T-helper 2 cell (primary cell): ENCODE results near the gene CELF1.

Experiments used
- DNase-seq, 5 experiments: peaks; one replicate each; pipeline versions ENCODE4 v3.0.0 to v3.0.0-alpha.2; 2012 to 2022

CELF1 gene

DNA sequence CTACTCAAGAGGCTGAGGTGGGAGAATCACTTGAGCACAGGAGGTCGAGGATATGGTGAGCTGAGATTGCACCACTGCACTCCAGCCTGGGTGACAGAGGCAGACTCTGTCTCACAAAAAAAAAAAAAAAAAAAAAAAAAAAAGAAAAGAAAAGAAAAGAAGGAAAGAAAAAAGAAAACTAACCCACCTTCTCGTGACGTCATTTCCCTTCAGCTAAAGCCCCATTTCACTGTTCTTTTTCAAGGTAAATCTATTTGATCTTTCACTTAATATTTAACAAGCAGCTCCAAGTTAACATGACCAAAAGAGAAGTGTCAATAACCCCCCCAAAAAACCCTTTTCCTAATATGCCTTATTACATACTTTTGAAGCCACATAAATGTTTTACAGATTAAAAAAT is 109.1 kb downstream of the CELF1 start:
- DNase-seq: no peak

DNA sequence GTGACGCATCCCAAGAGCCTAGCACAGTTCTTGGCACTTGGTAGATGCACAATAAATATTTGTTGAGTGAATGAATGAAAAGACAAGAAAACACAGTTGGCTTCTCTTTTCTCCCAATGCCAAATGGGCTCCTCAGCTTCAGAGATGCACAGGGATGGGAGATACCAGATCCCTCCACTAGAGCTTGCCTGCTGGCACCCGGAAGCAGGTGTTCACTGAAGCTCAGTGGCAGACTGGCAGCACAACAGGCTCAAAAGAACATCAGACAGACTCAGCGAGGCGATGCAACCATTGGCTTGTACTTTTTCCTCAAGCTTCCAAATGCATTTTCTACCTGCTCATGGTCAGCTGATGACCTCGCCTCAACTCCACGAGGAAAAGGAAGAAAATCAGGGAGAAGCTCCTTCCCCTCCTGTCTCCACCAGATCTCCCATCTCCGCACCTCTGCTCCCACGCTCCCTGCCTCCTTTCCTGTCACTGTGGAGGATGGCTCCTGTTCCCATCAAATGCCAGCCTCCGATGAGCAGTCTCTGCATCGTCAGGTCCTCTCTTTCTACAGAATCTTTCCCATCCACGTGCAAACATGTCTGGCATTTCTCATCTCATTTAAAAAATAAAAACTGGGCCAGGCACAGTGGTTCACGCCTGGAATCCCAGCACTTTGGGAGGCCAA is 109.8 kb downstream of the CELF1 start:
- peak in 1 of 5 experiments; percentile 18 for DNase-seq

DNA sequence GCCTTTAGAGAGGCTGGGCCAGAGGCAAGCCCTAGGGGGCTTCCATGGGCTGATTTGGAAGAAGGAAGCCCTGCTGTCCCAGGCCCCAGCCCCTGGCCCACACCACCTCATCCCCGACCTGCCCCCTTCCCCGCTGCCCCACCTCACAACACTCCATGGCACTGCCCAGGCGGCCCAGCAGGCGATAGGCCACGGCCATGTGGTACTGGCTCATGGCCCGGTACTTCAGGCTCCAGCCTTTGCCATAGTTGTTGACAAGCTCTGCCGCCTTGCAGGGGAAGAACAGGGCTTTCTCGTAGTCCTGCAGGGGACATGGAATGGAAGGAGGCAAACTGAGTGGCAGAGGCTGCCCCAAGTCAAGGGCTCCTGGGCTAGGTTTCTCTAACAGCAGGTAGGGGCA is 110.4 kb downstream of the CELF1 start:
- no peak for DNase-seq

DNA sequence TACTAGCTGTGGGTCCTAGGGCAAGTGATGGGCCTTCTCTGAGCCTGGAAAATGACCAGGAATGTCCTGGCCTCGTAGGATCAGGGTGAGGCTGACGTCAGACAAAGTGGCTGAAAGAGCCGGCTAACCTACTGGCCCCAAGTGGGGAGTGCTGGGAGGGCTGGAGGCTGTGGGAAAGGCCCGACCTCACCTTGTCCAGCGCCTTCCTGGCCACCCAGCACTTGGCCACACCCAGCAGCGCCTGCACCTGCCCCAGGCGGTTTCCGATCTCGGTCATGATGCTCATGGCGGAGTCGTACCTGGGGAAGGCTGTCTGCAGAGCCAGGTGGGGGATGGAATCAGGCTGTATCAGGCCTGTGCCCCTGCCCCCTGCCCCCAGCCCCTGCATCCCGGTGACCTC is 111.5 kb downstream of the CELF1 start:
- DNase-seq: no peak

DNA sequence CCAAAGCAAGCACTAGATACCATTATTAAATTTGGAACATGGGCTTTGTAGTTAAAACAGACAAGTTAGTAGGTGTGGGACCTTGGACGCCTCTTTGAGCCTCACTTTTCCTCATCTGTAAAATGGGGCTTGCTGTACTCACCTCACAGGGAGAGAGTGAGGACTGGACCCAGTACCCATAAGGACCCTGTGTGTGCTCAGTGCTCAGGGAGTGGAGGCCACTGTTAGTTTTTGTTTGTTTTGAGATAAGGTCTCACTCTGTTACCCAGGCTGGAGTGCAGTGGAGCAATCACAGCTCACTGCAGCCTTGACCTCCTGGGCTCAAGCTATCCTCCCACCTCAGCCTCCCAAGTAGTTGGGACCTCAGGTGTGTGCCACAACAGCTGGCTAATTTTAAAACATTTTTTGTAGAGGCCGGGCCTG is 112.9 kb downstream of the CELF1 start:
- DNase-seq: no peak

DNA sequence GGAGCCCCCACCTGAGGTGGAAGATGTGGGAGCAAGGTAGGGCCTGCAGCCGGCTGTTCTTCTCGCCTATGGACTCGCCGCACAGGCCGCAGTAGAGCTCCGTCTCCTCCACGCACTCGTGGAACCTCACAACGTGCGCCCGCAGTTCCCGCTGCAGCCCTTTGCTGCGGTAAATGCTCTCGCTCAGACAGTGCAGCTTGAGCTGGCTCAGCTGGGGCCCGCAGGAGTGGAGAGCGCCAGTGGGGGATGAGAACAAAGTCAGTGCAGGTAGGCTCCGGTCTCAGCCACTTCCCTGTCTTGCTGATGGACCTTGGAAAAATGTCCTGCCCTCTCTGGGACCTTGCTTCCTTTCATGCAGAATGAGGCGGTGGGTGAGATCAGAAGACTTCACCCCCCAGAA is 114.2 kb downstream of the CELF1 start:
- DNase-seq: no peak

DNA sequence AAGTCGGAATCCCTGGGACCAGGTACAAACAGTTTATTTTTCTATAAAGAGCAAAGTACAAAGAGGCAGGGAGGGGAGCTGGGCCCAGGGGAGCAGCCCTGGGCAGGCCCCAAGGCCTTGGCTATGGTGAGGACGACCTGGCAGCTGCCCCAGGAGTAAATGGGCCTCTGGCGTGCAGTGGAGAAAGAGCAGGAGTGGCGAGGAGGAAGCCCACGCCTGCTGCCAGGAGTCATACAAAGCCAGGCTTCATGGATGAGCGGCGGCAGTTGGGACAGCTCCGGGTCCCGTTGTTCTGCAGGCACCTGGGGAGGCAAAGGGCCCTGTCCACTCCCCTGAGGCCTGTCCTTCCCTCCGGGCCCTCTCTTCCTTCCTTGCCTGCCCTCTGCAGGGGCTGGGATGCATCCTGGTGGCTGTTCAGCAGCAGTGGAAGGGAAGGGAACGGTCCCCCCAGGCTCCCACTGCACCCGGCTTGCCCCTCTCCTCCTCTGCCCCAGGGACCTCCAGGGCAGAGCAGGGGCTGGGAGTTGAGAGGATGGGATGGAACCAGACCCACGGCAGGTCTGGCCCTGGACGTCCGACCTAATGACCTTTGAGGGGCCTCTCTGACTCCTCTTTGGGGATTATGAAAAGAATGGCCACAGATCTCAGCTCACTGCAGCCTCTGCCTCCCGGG is 115.0 kb downstream of the CELF1 start:
- DNase-seq: no peak

DNA sequence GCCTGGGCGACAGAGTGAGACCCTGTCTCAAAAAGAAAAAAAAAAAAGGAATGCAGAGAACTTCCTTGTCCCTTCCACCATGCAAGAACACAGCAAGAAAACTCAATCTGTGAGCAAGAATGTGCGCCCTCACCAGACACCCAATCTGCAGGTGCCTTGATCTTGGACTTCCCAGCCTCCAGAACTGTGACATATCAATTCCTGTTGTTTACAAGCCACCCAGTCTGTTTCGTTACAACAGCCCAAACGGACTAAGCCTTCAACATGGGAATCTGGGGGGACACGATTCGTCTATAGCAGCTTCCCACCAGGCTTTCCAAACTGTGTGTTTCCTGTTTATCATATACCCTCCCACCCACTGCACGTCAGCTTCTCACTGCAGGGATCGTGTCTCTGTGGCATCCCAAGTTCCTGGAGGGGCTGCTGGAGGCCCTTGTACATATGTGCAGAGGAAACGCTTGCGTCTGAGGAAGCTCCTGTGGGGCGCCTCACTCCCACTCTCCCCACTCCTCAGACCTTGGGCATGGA is 115.7 kb downstream of the CELF1 start:
- DNase-seq: no peak

DNA sequence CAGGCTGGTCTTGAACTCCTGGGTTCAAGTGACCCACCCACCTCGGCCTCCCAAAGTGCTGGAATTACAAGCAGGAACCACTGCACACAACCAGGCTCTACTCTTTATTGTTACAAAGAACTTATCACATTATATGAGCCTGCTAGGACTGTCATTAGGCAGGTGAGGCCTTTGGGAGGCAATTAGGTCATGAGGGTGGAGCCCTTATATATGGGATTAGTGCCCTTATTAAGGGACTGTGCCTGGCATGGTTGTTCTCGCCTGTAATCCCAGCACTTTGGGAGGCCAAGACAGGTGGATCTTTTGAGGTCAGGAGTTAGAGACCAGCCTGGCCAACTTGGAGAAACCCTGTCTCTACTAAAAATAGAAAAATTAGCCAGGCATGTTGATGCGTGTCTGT is 116.2 kb downstream of the CELF1 start:
- no peak for DNase-seq

DNA sequence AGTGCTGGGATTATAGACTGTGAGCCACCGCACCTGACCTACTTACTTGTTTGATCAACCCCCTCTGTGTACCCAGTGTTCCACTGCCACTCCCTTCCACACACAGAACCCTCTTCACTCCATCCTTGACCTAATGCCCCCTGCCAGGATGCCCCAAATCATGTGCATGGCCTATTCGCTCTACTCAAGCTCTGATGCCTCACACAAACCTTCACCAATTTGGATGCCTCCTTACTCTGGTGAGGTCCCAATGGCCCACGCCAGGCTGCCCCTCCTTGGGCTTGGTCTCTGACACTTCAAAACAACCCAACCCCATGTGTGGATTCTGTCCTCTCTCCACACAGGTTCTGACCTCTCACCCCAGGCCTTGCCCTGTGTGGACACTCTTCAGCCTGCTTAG is 117.2 kb downstream of the CELF1 start:
- DNase-seq: no peak

DNA sequence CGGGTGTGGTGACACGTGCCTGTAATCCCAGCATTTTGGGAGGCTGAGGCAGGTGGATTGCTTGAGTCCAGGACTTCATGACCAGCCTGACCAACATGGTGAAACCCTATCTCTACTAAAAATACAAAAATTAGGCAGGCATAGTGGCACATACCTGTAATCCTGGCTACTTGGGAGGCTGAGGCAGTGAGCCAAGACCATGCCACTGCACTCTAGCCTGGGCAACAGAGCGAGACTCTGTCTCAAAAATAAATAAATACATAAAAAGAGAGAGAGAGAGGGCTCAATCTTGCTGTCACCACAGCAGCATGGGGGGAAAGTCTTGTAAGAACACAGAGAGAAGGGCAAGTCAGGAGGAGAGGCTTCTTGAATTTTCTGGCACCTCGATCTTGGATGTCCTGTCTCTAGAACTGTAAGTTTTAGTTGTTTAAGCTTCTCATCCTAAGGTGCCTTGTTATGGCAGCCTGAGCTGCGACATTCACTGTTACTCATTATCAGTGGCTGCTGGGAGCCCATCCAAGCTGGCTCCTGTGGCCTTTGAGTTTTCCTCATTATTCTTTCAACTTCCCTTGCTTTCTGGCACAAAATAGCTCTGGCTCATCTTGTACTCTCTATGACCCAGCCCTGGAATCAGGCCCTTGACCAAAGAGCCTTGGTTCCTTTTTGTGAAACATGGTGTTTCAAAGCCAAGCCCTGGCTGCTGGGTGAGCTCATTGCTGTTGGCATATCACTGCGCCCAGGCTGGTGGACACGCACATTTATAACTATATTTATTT is 118.7 kb downstream of the CELF1 start:
- DNase-seq: no peak

DNA sequence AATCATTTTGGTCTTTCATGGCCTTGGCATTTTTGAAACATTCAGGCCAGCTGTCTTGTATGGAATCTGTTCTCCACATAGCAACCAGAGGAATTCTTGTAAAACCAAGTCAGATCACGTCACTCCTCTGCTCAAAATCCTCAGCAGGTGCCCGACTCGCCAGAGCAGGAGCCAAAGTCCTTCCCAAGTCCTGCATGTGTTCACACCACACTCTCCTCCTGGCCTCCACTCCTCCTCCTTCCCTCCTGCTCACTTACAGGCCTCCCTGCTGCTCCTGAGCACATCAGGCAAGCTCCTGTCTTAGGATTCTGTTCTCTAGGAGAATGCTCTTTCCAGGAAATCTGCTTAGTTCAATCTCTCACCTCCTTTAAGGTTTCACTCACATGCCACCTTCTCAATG is 119.8 kb downstream of the CELF1 start:
- no peak for DNase-seq

DNA sequence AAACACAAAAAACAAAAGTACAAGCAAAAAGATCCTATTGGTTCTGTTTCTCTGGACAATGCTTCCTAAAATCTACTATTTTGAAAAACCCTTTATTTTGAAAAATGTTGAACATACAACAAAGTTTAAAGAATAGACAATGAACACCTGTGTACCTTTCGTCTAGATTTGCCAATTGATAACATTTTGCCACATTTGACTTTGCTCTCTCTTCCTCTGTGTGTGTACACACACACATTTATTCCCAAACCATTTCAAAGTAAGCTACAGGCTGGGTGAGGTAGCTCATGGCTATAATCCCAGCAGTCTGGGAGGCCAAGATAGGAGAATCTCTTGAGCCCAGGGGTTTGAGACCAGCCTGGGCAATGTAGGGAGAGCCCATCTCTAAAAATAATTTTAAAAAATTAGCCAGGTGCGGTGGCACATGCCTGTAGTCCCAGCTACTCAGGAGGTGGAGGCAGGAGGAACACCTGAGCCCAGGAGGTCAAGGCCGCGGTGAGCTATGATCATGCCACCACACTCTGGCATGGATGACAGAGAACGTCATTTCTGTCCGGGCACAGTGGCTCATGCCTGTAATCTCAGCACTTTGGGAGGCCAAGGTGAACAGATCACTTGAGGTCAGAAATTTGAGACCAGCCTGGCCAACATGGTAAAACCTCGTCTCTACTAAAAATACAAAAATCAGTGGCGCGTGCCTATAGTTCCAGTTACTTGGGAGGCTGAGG is 121.4 kb downstream of the CELF1 start:
- DNase-seq: no peak

DNA sequence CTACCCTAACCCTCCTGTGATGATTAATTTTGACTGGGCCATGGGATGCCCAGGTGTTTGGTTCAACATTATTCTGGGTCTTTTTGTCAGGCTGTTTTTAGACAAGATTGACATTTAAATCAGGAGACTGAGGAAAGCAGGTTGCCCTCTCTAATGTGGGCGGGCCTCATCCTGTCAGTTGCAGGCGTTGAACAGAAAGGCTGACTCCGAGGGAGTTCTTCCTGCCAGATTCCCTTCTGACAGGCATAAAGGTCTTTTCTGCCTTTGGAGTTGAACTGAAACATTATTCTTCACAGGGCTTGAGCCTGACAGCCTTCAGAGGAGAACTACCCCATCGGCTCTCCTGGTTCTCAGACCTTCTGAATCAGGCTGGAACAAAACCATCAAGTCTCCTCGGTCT is 122.4 kb downstream of the CELF1 start:
- DNase-seq: no peak

DNA sequence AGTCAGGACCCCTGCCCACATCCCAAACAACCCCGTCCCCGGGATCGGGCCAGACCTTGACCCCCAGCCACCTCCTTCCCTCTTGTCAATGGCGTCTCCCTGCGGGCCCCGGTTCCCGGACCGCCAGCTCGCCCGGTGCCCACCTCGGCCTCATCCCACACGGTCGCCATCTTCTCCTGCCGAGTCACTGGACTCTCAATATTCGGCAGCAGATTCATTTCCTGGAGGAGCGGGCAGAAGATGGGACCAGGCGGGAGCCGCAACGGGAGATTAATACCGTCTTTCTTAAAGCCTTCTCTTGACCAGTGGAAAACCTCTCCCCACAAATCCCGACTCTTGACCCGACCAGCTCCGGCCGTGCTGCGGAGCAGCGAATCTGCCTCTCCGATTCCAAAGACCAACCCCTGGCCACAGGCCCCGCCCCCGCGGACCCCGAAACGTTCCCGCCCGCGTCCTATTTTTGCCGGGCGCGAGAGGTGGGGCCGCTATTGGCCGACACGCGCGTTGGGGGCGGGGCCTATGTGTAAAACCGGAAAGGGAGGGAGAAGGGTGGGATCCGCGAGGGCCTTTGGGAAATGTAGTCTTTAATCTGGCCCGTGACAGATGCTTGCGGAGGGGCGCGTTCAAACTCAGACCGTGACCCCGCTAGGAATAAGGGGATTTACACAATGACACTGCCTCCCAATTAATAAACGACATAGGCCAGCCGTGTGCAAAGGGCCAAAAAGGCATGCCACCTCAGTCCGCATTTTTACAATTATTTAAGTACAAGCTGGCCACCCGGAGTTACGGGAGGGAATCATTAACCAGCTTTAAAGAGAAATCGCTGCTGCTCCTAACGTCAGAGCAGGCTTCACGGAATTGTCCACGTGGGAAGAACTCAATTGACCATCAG is 126.6 kb downstream of the CELF1 start, which contains the start of gene PSMC3:
Gene PSMC3, minus strand, starts transcription at position 378 of the 895 bp plus-strand sequence. Its CDS starts 160 bp downstream, at position 218.
- DNase-seq: peak; percentile 94 to 98 (median 96)

DNA sequence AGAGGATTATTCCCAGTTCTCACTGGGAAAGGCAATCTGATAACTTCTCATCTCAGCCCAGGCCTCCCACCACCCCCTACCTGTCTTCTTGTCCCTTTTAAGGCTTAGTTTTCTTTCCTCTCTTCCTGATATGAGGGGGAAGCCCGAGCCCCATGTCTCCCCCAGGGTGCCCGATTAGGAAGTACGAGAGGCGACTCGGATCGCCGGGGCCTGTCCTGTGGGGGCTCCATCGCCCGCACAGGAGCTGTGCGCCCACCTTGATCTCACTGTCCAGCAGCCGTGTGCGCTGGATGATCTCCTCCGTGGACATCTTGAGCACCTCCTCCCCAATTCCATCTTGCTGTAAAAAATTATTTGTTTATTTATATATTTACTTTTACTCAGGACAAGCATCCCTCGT is 127.3 kb downstream of the CELF1 start:
- no peak for DNase-seq

DNA sequence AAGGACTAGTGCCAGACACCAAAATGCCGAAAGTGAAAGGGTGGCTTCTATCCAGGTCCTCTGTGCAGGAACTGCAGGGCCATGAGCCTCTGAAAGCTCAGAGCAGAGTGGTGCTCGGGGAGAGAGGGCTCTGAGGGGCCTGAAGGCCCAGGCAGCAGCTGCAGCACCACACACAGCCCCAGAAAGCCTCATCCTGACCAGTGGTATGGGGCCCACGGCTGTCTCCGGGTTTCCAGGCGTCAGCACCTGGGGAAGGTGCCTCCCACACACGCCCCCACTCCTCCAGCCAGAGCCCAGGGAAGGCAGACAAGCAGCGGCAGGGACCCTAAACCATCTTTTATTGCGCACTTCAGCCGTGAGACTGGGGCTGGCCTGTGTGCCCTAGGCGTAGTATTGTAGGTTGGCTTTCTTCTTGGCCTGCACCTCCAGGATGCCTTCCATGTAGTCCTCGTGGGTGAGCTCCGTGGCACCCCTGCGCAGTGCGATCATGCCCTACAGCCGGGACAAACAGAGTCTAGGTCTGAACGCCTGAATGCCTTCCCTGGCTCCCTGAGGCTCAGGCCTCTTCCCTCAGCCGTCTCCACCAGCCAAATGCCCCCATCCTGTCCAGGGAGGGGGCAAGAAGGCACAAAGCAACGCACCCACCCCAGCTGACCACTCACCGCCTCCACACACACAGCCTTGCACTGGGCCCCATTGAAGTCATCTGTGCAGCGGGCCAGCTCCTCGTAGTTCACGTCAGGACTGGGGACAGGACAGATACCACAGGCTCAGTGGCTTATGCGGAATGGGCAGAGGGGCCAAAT is 134.3 kb downstream of the CELF1 start:
- DNase-seq: no peak

DNA sequence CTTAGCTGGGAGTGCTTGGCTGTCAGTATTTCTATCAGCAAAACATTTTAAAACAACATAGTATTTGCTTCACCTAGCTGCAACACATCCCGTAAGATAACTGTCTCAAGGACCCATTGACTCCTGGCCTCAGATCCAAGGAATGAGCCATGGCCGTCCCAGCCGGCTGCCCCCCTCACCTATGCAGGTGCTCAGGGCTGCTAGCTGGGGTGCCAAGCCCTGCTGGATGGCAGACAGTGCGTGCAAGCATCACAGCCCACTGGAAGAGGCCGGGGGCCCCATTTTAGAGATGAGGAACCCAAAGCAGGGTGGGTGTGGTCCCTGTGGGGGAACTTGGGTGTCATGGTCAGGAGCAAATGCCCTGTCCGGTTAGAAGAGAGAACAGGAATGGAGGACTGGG is 135.2 kb downstream of the CELF1 start:
- DNase-seq: no peak

DNA sequence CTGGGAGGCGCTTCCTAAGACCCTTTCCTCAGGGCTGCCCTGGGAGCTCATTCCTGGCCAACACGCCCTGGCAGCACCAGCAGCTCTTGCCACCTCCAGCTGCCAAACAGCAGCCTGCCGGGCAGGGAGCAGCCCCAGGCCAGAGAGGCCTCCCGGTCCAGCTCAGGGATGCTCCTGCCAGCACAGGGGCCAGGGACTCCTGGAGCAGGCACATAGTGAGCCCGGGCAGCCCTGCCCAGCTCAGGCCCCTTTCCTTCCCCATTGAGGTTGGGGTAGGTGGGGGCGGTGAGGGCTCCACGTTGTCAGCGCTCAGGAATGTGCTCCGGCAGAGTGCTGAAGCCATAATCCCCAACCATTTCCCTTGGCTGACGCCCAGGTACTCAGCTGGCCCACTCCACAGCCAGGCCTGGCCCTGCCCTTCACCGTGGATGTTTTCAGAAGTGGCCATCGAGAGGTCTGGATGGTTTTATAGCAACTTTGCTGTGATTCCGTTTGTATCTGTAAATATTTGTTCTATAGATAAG is 136.9 kb downstream of the CELF1 start:
- no peak for DNase-seq
